Tibial nerve (tissue), 4 donors: ENCODE measurements around the gene CDC42EP5. TPM values are rescaled to one million over a fixed set of nuclear protein-coding genes. Genes with fewer than 3 reads are reported as not detected.
A peak's percentile ranks its signal among the peaks of the same experiment; 100 is the strongest.
"Not testable (repeated sequence)": the region's sequence is repeated elsewhere in the genome, so short reads cannot be mapped to it uniquely, and the experiment has no call there.

Experiments used
- DNase-seq, 2 donors: peaks; one replicate each; pipeline ENCODE4 v3.0.0-alpha.2; 2019; ENCODE audit warnings: low spot score in 2 of 2
- H3K27ac ChIP-seq, 4 donors: fragments of 200-600 bp; sonication (generic) in 3 of 4; one replicate each; pipeline ENCODE4 v1.5.1; 2017 to 2019; ENCODE audit warnings: mild to moderate bottlenecking in 1 of 4
- H3K27me3 ChIP-seq, 2 donors: fragments of 200-600 bp; sonication (generic) in 1 of 2; one replicate each; pipeline versions ENCODE4 v1.5.1 to v1.6.0; 2017 to 2019
- H3K36me3 ChIP-seq, 3 donors: fragments of 200-600 bp; sonication (generic); one replicate each; pipeline ENCODE4 v1.5.1; 2018 to 2019
- H3K4me1 ChIP-seq, 4 donors: fragments of 200-600 bp; sonication (generic) in 3 of 4; one replicate each; pipeline ENCODE4 v1.5.1; 2017 to 2019
- H3K4me3 ChIP-seq, 4 donors: fragments of 200-600 bp; sonication (generic) in 3 of 4; one replicate each; pipeline ENCODE4 v1.5.1; 2017 to 2019; ENCODE audit warnings: mild to moderate bottlenecking in 1 of 4, moderate library complexity in 1 of 4
- H3K9me3 ChIP-seq, 4 donors: fragments of 200-600 bp; sonication (generic) in 3 of 4; one replicate each; pipeline ENCODE4 v1.5.1; 2017 to 2019
- CTCF ChIP-seq, 5 experiments: fragments of 200-600 bp in 3 of 5; fragments of 450-650 bp in 2 of 5; sonication (generic) in 3 of 5; IDR thresholded peaks; one replicate each; pipeline ENCODE4 v1.5.1; 2016 to 2019; ENCODE audit warnings: antibody characterized with exemption in 5 of 5, mild to moderate bottlenecking in 3 of 5, moderate library complexity in 2 of 5
- EP300 ChIP-seq, 2 donors: sonication (generic); formaldehyde crosslinking; IDR thresholded peaks; one replicate each; pipeline ENCODE4 v1.6.1; 2017; ENCODE audit warnings: antibody characterized with exemption in 2 of 2, mild to moderate bottlenecking in 1 of 2
- POLR2A ChIP-seq, 2 donors: fragments of 450-650 bp; IDR thresholded peaks; one replicate each; pipeline ENCODE4 v1.6.1; 2017; ENCODE audit warnings: antibody characterized with exemption in 2 of 2, mild to moderate bottlenecking in 2 of 2, moderate library complexity in 2 of 2
- WGBS, 2 donors: methylation state at CpG; one replicate each; pipeline ENCODE4 v1.1.5; 2018; 5-methylcytosine and 5-hydroxymethylcytosine counted together
- total RNA-seq, 4 donors: library from RNA; depleted of rRNA; stranded (reverse); fragments of >200 nt; gene quantifications; one replicate each; pipeline ENCODE4 v1.1.0, GENCODE V29; 2016

CDC42EP5 gene
- total RNA-seq, 4 donors from 2014 or later, result 38.9 to 62.2 (median 50.2) TPM

GRCh38 chr19:54517483-54517882 lies 44.4 kb upstream of the CDC42EP5 start:
- no peaks in the 10 kb centered on the region for H3K36me3 ChIP-seq
- H3K27me3 ChIP-seq, result no peaks in the 10 kb centered on the region
- 1 to 5% methylated on average over 4 of the region's 4 CpGs for WGBS, 2 donors
- peak in 1 of 2 donors; percentile 42 for DNase-seq
- H3K4me1 ChIP-seq, result no peaks in the 10 kb centered on the region
- no peak overlapping the region for H3K27ac ChIP-seq
- TF ChIP-seq CTCF (IDR thresholded peaks at IDR 0.05) (no peak), EP300 (IDR thresholded peaks at IDR 0.05) (no peak), POLR2A (IDR thresholded peaks at IDR 0.05) (no peak)
- H3K4me3 ChIP-seq, result no peak overlapping the region
- no peaks in the 10 kb centered on the region for H3K9me3 ChIP-seq

- no peak overlapping the region for H3K4me3 ChIP-seq
- 59 to 62% methylated on average over 3 of the region's 3 CpGs for WGBS, 2 donors
- no peak for DNase-seq
- no peaks in the 10 kb centered on the region for H3K36me3 ChIP-seq
- H3K9me3 ChIP-seq, result no peaks in the 10 kb centered on the region
- H3K27ac ChIP-seq, result no peak overlapping the region
- TF ChIP-seq EP300 (IDR thresholded peaks at IDR 0.05) (no peak), POLR2A (IDR thresholded peaks at IDR 0.05) (no peak), CTCF (IDR thresholded peaks at IDR 0.05) (no peak)
- H3K4me1 ChIP-seq, result no peaks in the 10 kb centered on the region
- H3K27me3 ChIP-seq, result no peaks in the 10 kb centered on the region
These were observed 42.1 kb upstream of the CDC42EP5 start for GRCh38 chr19:54515156-54515555.

GRCh38 chr19:54509200-54509940 lies 36.3 kb upstream of the CDC42EP5 start:
- not testable (repeated sequence) for H3K36me3 ChIP-seq, H3K27me3 ChIP-seq, DNase-seq, H3K27ac ChIP-seq, H3K4me1 ChIP-seq, H3K4me3 ChIP-seq, H3K9me3 ChIP-seq
- 100% methylated on average over 2 of the region's 21 CpGs; no CpG with 5 or more reads in 1 of the 2 donors for WGBS, 2 donors

- H3K4me3 ChIP-seq, H3K27me3 ChIP-seq, DNase-seq, H3K9me3 ChIP-seq, H3K27ac ChIP-seq, H3K4me1 ChIP-seq, H3K36me3 ChIP-seq: not testable (repeated sequence)
- WGBS, 2 donors, result 71 to 73% methylated on average over 1 to 3 of the region's 3 CpGs
These were observed 35.4 kb upstream of the CDC42EP5 start for GRCh38 chr19:54508487-54508886.

GRCh38 chr19:54507824-54508223 lies 34.7 kb upstream of the CDC42EP5 start:
- H3K9me3 ChIP-seq, result no peaks in the 10 kb centered on the region
- H3K27me3 ChIP-seq, result no peaks in the 10 kb centered on the region
- no peak overlapping the region for H3K4me3 ChIP-seq
- no peak overlapping the region for H3K27ac ChIP-seq
- TF ChIP-seq POLR2A (IDR thresholded peaks at IDR 0.05), result no peak
- no peak for TF ChIP-seq CTCF (IDR thresholded peaks at IDR 0.05)
- no peak for TF ChIP-seq EP300 (IDR thresholded peaks at IDR 0.05)
- no peaks in the 10 kb centered on the region for H3K36me3 ChIP-seq
- H3K4me1 ChIP-seq, result no peaks in the 10 kb centered on the region
- DNase-seq, result no peak
- WGBS, 2 donors, result 59 to 61% methylated on average over 12 of the region's 12 CpGs

GRCh38 chr19:54507038-54507717 lies 34.1 kb upstream of the CDC42EP5 start:
- not testable (repeated sequence) for H3K27me3 ChIP-seq, DNase-seq, H3K4me1 ChIP-seq, H3K36me3 ChIP-seq, H3K4me3 ChIP-seq, H3K9me3 ChIP-seq, H3K27ac ChIP-seq
- 77% methylated on average over 10 of the region's 15 CpGs; no CpG with 5 or more reads in 1 of the 2 donors for WGBS, 2 donors
